ENCODE data around the gene CLK2. TPM values are rescaled to one million over a fixed set of nuclear protein-coding genes. Genes with fewer than 3 reads are reported as not detected.
A peak's percentile ranks its signal among the peaks of the same experiment; 100 is the strongest.

The CLK2 gene
- total and polyA plus RNA-seq, 2 of the 8 experiments (the other 6 are each of a cell fraction or from before 2014, with no cell fraction given): 62.2 to 76.0 TPM

GRCh38 chr1:155300024-155300423 is 26.7 kb upstream of the CLK2 start:
- Histone ChIP-seq H2AFZ (ENCODE audit: low read length) (no peak overlapping the region), H2BK5ac (ENCODE audit: low read depth, low read length) (no peak overlapping the region), H3K79me2 (ENCODE audit: control insufficient read depth in 1 of 2, insufficient read depth in 2 of 2, low read length in 2 of 2) (no peaks in the 10 kb centered on the region), H3K23ac (ENCODE audit: insufficient read length) (no peak overlapping the region), H3K18ac (ENCODE audit: extremely low read depth, low read length) (no peak overlapping the region), H3K4ac (replicated peaks; ENCODE audit: insufficient read length, low read depth, low read length) (no peak overlapping the region), H2BK12ac (ENCODE audit: low read depth, low read length) (0 out of 2 replicates have a peak overlapping the region, but pooled peaks have one; percentile 27), H4K5ac (ENCODE audit: insufficient read length, low read depth, low read length) (no peak overlapping the region), H3K4me2 (ENCODE audit: insufficient read depth in 1 of 2, low read depth in 2 of 2, low read length in 2 of 2) (no peak overlapping the region), H3K23me2 (ENCODE audit: low read depth, low read length) (peaks cover 3% of the 10 kb centered on the region; the same call in 1 of the 2 replicates), H3K4me3 (ENCODE audit: extremely low read depth in 1 of 4, insufficient read depth in 2 of 4, low read depth in 3 of 4, low read length in 4 of 4) (no peak overlapping the region), H3K14ac (ENCODE audit: insufficient read length) (no peak overlapping the region), H2BK20ac (ENCODE audit: low read length) (no peak overlapping the region), H2BK15ac (ENCODE audit: low read length) (no peak overlapping the region), H3K27me3 (replicated peaks in 1 of 4; ENCODE audit: control insufficient read depth in 3 of 4, extremely low read depth in 1 of 4, insufficient read depth in 3 of 4, low read length in 3 of 4) (peaks cover 0 to 6% (median 3%) of the 10 kb centered on the region in 4 experiments; a peak in 5 of 7 replicates), H4K91ac (replicated peaks; ENCODE audit: insufficient read length, low read length) (no peak overlapping the region), H4K20me1 (replicated peaks in 1 of 2; ENCODE audit: control insufficient read depth in 1 of 2, insufficient read depth in 2 of 2, low read length in 2 of 2) (no peaks in the 10 kb centered on the region), H3K79me1 (ENCODE audit: low read depth, low read length) (no peaks in the 10 kb centered on the region), H3K4me1 (replicated peaks in 1 of 4; ENCODE audit: control insufficient read depth in 3 of 4, insufficient read depth in 4 of 4, low read length in 3 of 4) (peaks cover 3 to 16% (median 5%) of the 10 kb centered on the region in 4 experiments; a peak in 6 of 7 replicates), H3K56ac (replicated peaks; ENCODE audit: insufficient read length, low read depth, low read length) (no peak overlapping the region), H4K8ac (ENCODE audit: extremely low read depth, insufficient read depth, low read length) (no peak overlapping the region), H2BK120ac (replicated peaks; ENCODE audit: low read depth, low read length) (no peak overlapping the region), H3K9me3 (ENCODE audit: insufficient read depth in 2 of 2, low read depth in 1 of 2, low read length in 1 of 2) (no peaks in the 10 kb centered on the region), H3K9ac (replicated peaks in 1 of 4; ENCODE audit: extremely low read depth in 1 of 4, low read depth in 3 of 4, low read length in 3 of 4) (no peak overlapping the region), H2AK5ac (ENCODE audit: low read depth, low read length) (no peak overlapping the region), H3K36me3 (ENCODE audit: control insufficient read depth in 2 of 4, insufficient read depth in 4 of 4, low read length in 3 of 4) (no peaks in the 10 kb centered on the region), H3K27ac (ENCODE audit: low read depth, low read length) (no peak overlapping the region)
- WGBS, 2 experiments (ENCODE audit: extremely low coverage in 1 of 2, insufficient coverage in 1 of 2, insufficient read length in 1 of 2, insufficient replicate concordance in 2 of 2, low coverage in 1 of 2, low lambda C conversion rate in 2 of 2, missing lambda C conversion rate in 1 of 2): 90% methylated on average over 8 of the region's 8 CpGs; no CpG with 5 or more reads in 1 of the 2 experiments
- no peak for FAIRE-seq
- ChIA-PET CTCF (ENCODE audit: partially characterized antibody) (interaction anchor here (1.4 to 5.3 kb wide), 5 partner anchors 7 to 49 kb away, joined by 4 to 29 read pairs (median 11); partner anchors contain the start of gene FDPS), POLR2A (ENCODE audit: partially characterized antibody) (interaction anchor here (1.1 to 2.2 kb wide), 4 partner anchors 33 to 105 kb away, joined by 3 to 6 read pairs (median 4); partner anchors contain the start of gene SCAMP3)
- DNase-seq (ENCODE audit: low read depth in 1 of 2, low spot score in 2 of 2): no peak
- no peak for TF ChIP-seq TAF7 (optimal IDR thresholded peaks at IDR 0.05; ENCODE audit: borderline replicate concordance, low read depth, low read length)
- no peak for TF ChIP-seq HDAC6 (IDR thresholded peaks at IDR 0.05; ENCODE audit: low read depth, low read length)
- no peak for TF ChIP-seq PHF8 (conservative IDR thresholded peaks at IDR 0.05; ENCODE audit: low read depth, low read length)
- TF ChIP-seq MAFK (IDR thresholded peaks at IDR 0.05; ENCODE audit: low read depth, low read length): no peak
- TF ChIP-seq SP1 (IDR thresholded peaks at IDR 0.05; ENCODE audit: low read depth, low read length): no peak
- no peak for TF ChIP-seq JUN (IDR thresholded peaks at IDR 0.05; ENCODE audit: low read depth, low read length)
- TF ChIP-seq NRF1 (IDR thresholded peaks at IDR 0.05; ENCODE audit: low read depth, low read length): no peak
- no peak for TF ChIP-seq POU5F1 (IDR thresholded peaks at IDR 0.05; ENCODE audit: low read depth, low read length)
- TF ChIP-seq ATF3 (IDR thresholded peaks at IDR 0.05; ENCODE audit: insufficient read depth, low read depth, low read length): no peak
- TF ChIP-seq TCF12 (IDR thresholded peaks at IDR 0.05; ENCODE audit: low read depth, low read length): no peak
- TF ChIP-seq CHD2 (IDR thresholded peaks at IDR 0.05; ENCODE audit: low read length): no peak
- no peak for TF ChIP-seq CBX8 (IDR thresholded peaks at IDR 0.05; ENCODE audit: borderline replicate concordance, low read depth, low read length)
- TF ChIP-seq RXRA (IDR thresholded peaks at IDR 0.05; ENCODE audit: insufficient read depth, low read depth, low read length): no peak

Data from H1 (cell line).